Astrocyte (in vitro differentiated cells and primary cell): Measurements from ENCODE around the gene TRRAP. TPM values are rescaled to one million over a fixed set of nuclear protein-coding genes. Genes with fewer than 3 reads are reported as not detected.

ENCODE experiments used
- DNase-seq: peaks from one replicate; pipeline ENCODE4 v3.0.0-alpha.2; 2010; ENCODE audit warnings: low read depth
- FAIRE-seq: peaks from 2 replicates; lab custom pipeline; 2011; peaks lifted over from hg19 to GRCh38; lab: Jason Lieb, UNC
- H2AFZ ChIP-seq: 2 replicates; pipeline ENCODE4 v1.6.0; 2012; ENCODE audit warnings: low read depth, low read length, inconsistent platforms
- H3K27ac ChIP-seq: 2 replicates; pipeline ENCODE4 v1.5.1; 2011; ENCODE audit warnings: low read depth, low read length, inconsistent platforms
- H3K27me3 ChIP-seq: 2 replicates; pipeline ENCODE4 v1.6.0; 2011; ENCODE audit warnings: low read length, inconsistent platforms; ENCODE audit not compliant: insufficient read depth
- H3K36me3 ChIP-seq: 2 replicates; pipeline ENCODE4 v1.5.1; 2011; ENCODE audit warnings: low read length, inconsistent platforms; ENCODE audit not compliant: insufficient read depth
- H3K4me1 ChIP-seq: 2 replicates; pipeline ENCODE4 v1.5.1; 2011; ENCODE audit warnings: low read length, inconsistent platforms; ENCODE audit not compliant: insufficient read depth
- H3K4me2 ChIP-seq: 2 replicates; pipeline ENCODE4 v1.6.0; 2012; ENCODE audit warnings: low read length, inconsistent platforms
- H3K4me3 ChIP-seq: 2 replicates; pipeline ENCODE4 v1.5.1; 2011; ENCODE audit warnings: low read depth, mild to moderate bottlenecking, low read length, inconsistent platforms; ENCODE audit not compliant: insufficient read depth
- H3K79me2 ChIP-seq: 2 replicates; pipeline ENCODE4 v1.6.0; 2012; ENCODE audit warnings: mild to moderate bottlenecking, low read length, inconsistent platforms; ENCODE audit not compliant: insufficient read depth
- H3K9ac ChIP-seq: 2 replicates; pipeline ENCODE4 v1.6.0; 2012; ENCODE audit warnings: mild to moderate bottlenecking, low read length, inconsistent platforms
- H3K9me3 ChIP-seq: 2 replicates; pipeline ENCODE4 v1.5.1; 2012; ENCODE audit warnings: low read depth, mild to moderate bottlenecking, low read length, inconsistent platforms; ENCODE audit not compliant: insufficient read depth
- H4K20me1 ChIP-seq: 2 replicates; pipeline ENCODE4 v1.6.0; 2012; ENCODE audit warnings: low read length, inconsistent platforms; ENCODE audit not compliant: insufficient read depth
- H3K27ac Mint-ChIP-seq: one replicate; pipeline ENCODE4 v1.8.0; 2021; ENCODE audit warnings: mild to moderate bottlenecking, mixed read lengths; ENCODE audit not compliant: unreplicated experiment
- H3K27me3 Mint-ChIP-seq: one replicate; pipeline ENCODE4 v1.8.0; 2021; ENCODE audit warnings: low read depth, mixed read lengths; ENCODE audit not compliant: unreplicated experiment
- H3K36me3 Mint-ChIP-seq: one replicate; pipeline ENCODE4 v1.8.0; 2021; ENCODE audit warnings: low read depth, mixed read lengths; ENCODE audit not compliant: unreplicated experiment
- H3K4me1 Mint-ChIP-seq: one replicate; pipeline ENCODE4 v1.8.0; 2021; ENCODE audit warnings: low read depth, mixed read lengths; ENCODE audit not compliant: unreplicated experiment
- H3K4me3 Mint-ChIP-seq: one replicate; pipeline ENCODE4 v1.8.0; 2021; ENCODE audit warnings: mild to moderate bottlenecking, moderate library complexity, mixed read lengths; ENCODE audit not compliant: unreplicated experiment
- H3K9me3 Mint-ChIP-seq: one replicate; pipeline ENCODE4 v1.8.0; 2021; ENCODE audit warnings: mild to moderate bottlenecking, mixed read lengths; ENCODE audit not compliant: unreplicated experiment
- EZH2 ChIP-seq: IDR thresholded peaks from 2 replicates; pipeline ENCODE4 v1.6.1; 2012; ENCODE audit warnings: mild to moderate bottlenecking, low read length, inconsistent platforms; ENCODE audit not compliant: insufficient read depth
- total RNA-seq: library from RNA; stranded (reverse); gene quantifications from 2 replicates; pipeline ENCODE4 v1.2.1, GENCODE V29; 2021
- TF ChIP-seq, protein P1 (sequence below): IDR thresholded peaks from 2 replicates; pipeline ENCODE4 v1.5.1; 2011; ENCODE audit warnings: low read depth, mild to moderate bottlenecking, inconsistent platforms, low read length, moderate library complexity; ENCODE audit not compliant: insufficient read depth

Gene TRRAP
- total RNA-seq, 1 donor from 2014 or later: 33.5 TPM

GRCh38 chr7:98913612-98914011 lies 35.3 kb downstream of the TRRAP start:
- H2AFZ ChIP-seq: no peak overlapping the region
- peak; percentile 4 for DNase-seq
- Mint-ChIP-seq H3K27ac (no peak overlapping the region), H3K4me3 (no peak overlapping the region), H3K27me3 (no peaks in the 10 kb centered on the region), H3K9me3 (no peaks in the 10 kb centered on the region), H3K36me3 (peaks cover 14% of the 10 kb centered on the region), H3K4me1 (no peaks in the 10 kb centered on the region)
- no peak for FAIRE-seq
- no peak for TF ChIP-seq EZH2
- TF ChIP-seq, protein P1, sequence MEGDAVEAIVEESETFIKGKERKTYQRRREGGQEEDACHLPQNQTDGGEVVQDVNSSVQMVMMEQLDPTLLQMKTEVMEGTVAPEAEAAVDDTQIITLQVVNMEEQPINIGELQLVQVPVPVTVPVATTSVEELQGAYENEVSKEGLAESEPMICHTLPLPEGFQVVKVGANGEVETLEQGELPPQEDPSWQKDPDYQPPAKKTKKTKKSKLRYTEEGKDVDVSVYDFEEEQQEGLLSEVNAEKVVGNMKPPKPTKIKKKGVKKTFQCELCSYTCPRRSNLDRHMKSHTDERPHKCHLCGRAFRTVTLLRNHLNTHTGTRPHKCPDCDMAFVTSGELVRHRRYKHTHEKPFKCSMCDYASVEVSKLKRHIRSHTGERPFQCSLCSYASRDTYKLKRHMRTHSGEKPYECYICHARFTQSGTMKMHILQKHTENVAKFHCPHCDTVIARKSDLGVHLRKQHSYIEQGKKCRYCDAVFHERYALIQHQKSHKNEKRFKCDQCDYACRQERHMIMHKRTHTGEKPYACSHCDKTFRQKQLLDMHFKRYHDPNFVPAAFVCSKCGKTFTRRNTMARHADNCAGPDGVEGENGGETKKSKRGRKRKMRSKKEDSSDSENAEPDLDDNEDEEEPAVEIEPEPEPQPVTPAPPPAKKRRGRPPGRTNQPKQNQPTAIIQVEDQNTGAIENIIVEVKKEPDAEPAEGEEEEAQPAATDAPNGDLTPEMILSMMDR: no peak
- no peak overlapping the region for H3K4me3 ChIP-seq
- peaks cover 19% of the 10 kb centered on the region for H4K20me1 ChIP-seq
- peaks cover 61% of the 10 kb centered on the region for H3K36me3 ChIP-seq
- no peak overlapping the region for H3K27ac ChIP-seq
- no peaks in the 10 kb centered on the region for H3K9me3 ChIP-seq
- H3K4me2 ChIP-seq: no peak overlapping the region
- no peaks in the 10 kb centered on the region for H3K27me3 ChIP-seq
- no peaks in the 10 kb centered on the region for H3K79me2 ChIP-seq
- no peak overlapping the region for H3K9ac ChIP-seq
- no peaks in the 10 kb centered on the region for H3K4me1 ChIP-seq

DNA sequence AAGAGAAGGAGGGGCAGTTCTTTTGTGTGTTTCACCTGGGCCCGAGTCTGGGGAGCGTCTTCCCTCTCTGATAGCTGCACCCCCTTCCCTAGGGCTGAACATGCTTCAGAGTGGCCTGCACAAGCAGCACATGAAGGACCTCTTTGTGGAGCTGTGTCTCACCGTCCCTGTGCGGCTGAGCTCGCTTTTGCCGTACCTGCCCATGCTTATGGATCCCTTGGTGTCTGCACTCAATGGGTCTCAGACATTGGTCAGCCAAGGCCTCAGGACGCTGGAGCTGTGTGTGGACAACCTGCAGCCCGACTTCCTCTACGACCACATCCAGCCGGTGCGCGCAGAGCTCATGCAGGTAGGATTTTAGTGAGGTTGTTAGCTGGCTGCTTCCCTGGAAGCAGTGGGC lies 39.0 kb downstream of the TRRAP start:
- no peak overlapping the region for H3K4me3 Mint-ChIP-seq
- Histone ChIP-seq H3K9me3 (no peaks in the 10 kb centered on the region), H3K9ac (no peak overlapping the region), H3K27me3 (no peaks in the 10 kb centered on the region), H4K20me1 (peaks cover 27% of the 10 kb centered on the region), H3K4me1 (peaks cover under 1% of the 10 kb centered on the region), H3K79me2 (no peaks in the 10 kb centered on the region), H3K4me3 (no peak overlapping the region), H3K27ac (no peak overlapping the region), H3K4me2 (no peak overlapping the region), H3K36me3 (peaks cover 41% of the 10 kb centered on the region), H2AFZ (no peak overlapping the region)
- no peak for TF ChIP-seq EZH2
- TF ChIP-seq, protein P1: no peak
- H3K27me3 Mint-ChIP-seq: no peaks in the 10 kb centered on the region
- FAIRE-seq: no peak
- H3K36me3 Mint-ChIP-seq: peaks cover 14% of the 10 kb centered on the region
- DNase-seq: no peak
- H3K27ac Mint-ChIP-seq: no peak overlapping the region
- H3K9me3 Mint-ChIP-seq: no peaks in the 10 kb centered on the region
- peaks cover under 1% of the 10 kb centered on the region for H3K4me1 Mint-ChIP-seq

GRCh38 chr7:98921608-98922372 lies 43.5 kb downstream of the TRRAP start:
- FAIRE-seq (no peak), DNase-seq (no peak)
- Mint-ChIP-seq H3K27ac (no peak overlapping the region), H3K27me3 (no peaks in the 10 kb centered on the region), H3K4me1 (peaks cover 4% of the 10 kb centered on the region), H3K36me3 (peaks cover 17% of the 10 kb centered on the region), H3K9me3 (no peaks in the 10 kb centered on the region), H3K4me3 (no peak overlapping the region)
- H3K4me3 ChIP-seq: no peak overlapping the region
- peaks cover 46% of the 10 kb centered on the region for H3K36me3 ChIP-seq
- no peak overlapping the region for H3K27ac ChIP-seq
- H3K9ac ChIP-seq: no peak overlapping the region
- no peak overlapping the region for H2AFZ ChIP-seq
- peaks cover 6% of the 10 kb centered on the region for H3K4me1 ChIP-seq
- H3K4me2 ChIP-seq: no peak overlapping the region
- H3K79me2 ChIP-seq: peaks cover 6% of the 10 kb centered on the region
- H4K20me1 ChIP-seq: peaks cover 26% of the 10 kb centered on the region
- no peak for TF ChIP-seq EZH2
- TF ChIP-seq, protein P1: no peak
- H3K9me3 ChIP-seq: no peaks in the 10 kb centered on the region
- no peaks in the 10 kb centered on the region for H3K27me3 ChIP-seq
